ENCODE measurements around the gene TMEM185A. TPM values are rescaled to one million over a fixed set of nuclear protein-coding genes. Genes with fewer than 3 reads are reported as not detected.
"Not testable (repeated sequence)": the region's sequence is repeated elsewhere in the genome, so short reads cannot be mapped to it uniquely, and the experiment has no call there.

The TMEM185A gene
- total RNA-seq, 1 donor from 2014 or later, result 53.1 TPM

DNA sequence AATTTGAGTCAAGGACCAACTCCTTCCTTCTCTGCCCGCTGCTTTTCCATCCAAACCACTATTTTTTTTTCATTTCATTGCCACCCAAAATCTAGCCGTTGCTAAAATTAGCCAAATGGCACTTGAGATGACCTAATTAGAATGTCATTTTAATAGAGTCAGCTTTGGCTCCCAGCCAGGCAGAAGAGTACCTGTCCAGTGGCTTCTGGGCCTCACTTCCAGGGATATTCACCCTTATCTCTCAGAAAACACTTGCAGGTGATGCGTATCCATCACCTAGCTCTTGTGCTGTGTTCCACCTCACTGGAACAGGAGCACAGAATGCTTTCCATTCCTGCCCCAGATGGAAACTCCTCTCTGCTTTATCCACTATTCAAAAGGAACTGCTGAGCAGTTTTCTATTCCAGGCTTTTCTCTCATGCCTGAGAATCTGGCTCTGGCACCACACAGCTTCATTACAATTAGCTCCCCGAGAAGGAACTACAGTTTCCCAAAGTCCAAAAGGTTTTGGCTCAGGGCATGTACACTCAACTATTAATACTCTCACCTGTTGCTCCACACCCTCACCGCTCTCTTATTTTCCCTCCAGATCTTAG is 62.8 kb downstream of the TMEM185A start:
- Mint-ChIP-seq H3K27me3 (no peaks in the 10 kb centered on the region), H3K9me3 (ENCODE audit: low read depth) (no peaks in the 10 kb centered on the region), H3K36me3 (ENCODE audit: insufficient read depth) (no peaks in the 10 kb centered on the region), H3K27ac (no peak overlapping the region), H3K4me3 (ENCODE audit: low read depth) (no peak overlapping the region), H3K4me1 (ENCODE audit: low read depth) (peaks cover 8% of the 10 kb centered on the region)
- DNase-seq (ENCODE audit: low spot score, unreplicated experiment), result no peak
- TF ChIP-seq, protein P1, sequence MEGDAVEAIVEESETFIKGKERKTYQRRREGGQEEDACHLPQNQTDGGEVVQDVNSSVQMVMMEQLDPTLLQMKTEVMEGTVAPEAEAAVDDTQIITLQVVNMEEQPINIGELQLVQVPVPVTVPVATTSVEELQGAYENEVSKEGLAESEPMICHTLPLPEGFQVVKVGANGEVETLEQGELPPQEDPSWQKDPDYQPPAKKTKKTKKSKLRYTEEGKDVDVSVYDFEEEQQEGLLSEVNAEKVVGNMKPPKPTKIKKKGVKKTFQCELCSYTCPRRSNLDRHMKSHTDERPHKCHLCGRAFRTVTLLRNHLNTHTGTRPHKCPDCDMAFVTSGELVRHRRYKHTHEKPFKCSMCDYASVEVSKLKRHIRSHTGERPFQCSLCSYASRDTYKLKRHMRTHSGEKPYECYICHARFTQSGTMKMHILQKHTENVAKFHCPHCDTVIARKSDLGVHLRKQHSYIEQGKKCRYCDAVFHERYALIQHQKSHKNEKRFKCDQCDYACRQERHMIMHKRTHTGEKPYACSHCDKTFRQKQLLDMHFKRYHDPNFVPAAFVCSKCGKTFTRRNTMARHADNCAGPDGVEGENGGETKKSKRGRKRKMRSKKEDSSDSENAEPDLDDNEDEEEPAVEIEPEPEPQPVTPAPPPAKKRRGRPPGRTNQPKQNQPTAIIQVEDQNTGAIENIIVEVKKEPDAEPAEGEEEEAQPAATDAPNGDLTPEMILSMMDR (IDR thresholded peaks at IDR 0.05; ENCODE audit: unreplicated experiment), result no peak

GRCh38 chrX:149567621-149568417 is 63.8 kb downstream of the TMEM185A start:
- H3K36me3 Mint-ChIP-seq (ENCODE audit: insufficient read depth), result no peaks in the 10 kb centered on the region
- TF ChIP-seq, protein P1 (IDR thresholded peaks at IDR 0.05; ENCODE audit: unreplicated experiment), result no peak
- H3K9me3 Mint-ChIP-seq (ENCODE audit: low read depth), result peaks cover 6% of the 10 kb centered on the region
- H3K4me1 Mint-ChIP-seq (ENCODE audit: low read depth), result peaks cover 8% of the 10 kb centered on the region
- H3K27me3 Mint-ChIP-seq, result no peaks in the 10 kb centered on the region
- no peak for DNase-seq (ENCODE audit: low spot score, unreplicated experiment)
- no peak overlapping the region for H3K4me3 Mint-ChIP-seq (ENCODE audit: low read depth)
- H3K27ac Mint-ChIP-seq, result no peak overlapping the region

- no peak overlapping the region for H3K4me3 Mint-ChIP-seq (ENCODE audit: low read depth)
- peaks cover 8% of the 10 kb centered on the region for H3K4me1 Mint-ChIP-seq (ENCODE audit: low read depth)
- H3K27me3 Mint-ChIP-seq, result no peaks in the 10 kb centered on the region
- TF ChIP-seq, protein P1 (IDR thresholded peaks at IDR 0.05; ENCODE audit: unreplicated experiment), result no peak
- no peaks in the 10 kb centered on the region for H3K36me3 Mint-ChIP-seq (ENCODE audit: insufficient read depth)
- peaks cover 9% of the 10 kb centered on the region for H3K9me3 Mint-ChIP-seq (ENCODE audit: low read depth)
- no peak for DNase-seq (ENCODE audit: low spot score, unreplicated experiment)
- H3K27ac Mint-ChIP-seq, result no peak overlapping the region
Observed at GRCh38 chrX:149563359-149563758, 68.2 kb downstream of the TMEM185A start.

GRCh38 chrX:149555251-149555650 is 76.3 kb downstream of the TMEM185A start:
- not testable (repeated sequence) for H3K27ac Mint-ChIP-seq; H3K27me3 Mint-ChIP-seq; H3K36me3 Mint-ChIP-seq (ENCODE audit: insufficient read depth); H3K4me1 Mint-ChIP-seq (ENCODE audit: low read depth); H3K4me3 Mint-ChIP-seq (ENCODE audit: low read depth); H3K9me3 Mint-ChIP-seq (ENCODE audit: low read depth); DNase-seq (ENCODE audit: low spot score, unreplicated experiment)

GRCh38 chrX:149551939-149552248 is 79.7 kb downstream of the TMEM185A start:
- H3K27ac Mint-ChIP-seq; H3K4me3 Mint-ChIP-seq (ENCODE audit: low read depth); H3K36me3 Mint-ChIP-seq (ENCODE audit: insufficient read depth); DNase-seq (ENCODE audit: low spot score, unreplicated experiment); H3K9me3 Mint-ChIP-seq (ENCODE audit: low read depth); H3K27me3 Mint-ChIP-seq; H3K4me1 Mint-ChIP-seq (ENCODE audit: low read depth): not testable (repeated sequence)

DNA sequence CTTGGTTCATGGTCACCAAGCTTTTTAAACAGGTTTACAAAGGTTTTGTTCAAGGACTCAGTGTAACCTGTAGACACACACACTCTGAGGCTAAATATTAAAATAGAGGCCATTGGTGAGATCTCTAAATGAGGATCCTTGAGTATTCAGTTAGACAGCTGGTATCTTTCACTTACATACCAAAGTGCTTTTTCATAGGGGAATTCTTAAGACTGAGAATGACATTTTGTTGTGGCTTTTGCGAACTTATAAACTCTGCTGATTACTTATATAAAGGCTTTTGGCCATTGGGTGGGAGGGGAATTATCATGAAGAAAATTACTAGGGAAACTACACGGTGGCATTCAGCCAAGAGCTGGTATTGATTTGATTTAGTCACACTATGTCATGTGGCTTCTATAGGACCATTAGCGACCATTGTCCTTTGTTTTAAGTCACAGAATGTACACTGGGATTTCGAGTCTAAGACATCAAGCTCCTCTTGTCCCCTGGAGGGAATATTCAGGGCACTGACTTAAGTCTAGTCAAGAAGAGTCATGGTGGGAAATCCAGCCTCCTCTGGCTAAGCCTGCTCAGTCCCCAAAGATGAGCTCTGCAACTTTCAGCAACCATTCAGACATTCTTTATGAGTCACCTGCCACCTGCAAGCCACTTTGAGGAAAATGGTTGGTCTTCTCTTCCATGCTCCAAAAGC is 80.2 kb downstream of the TMEM185A start:
- H3K9me3 Mint-ChIP-seq (ENCODE audit: low read depth); H3K36me3 Mint-ChIP-seq (ENCODE audit: insufficient read depth); H3K4me1 Mint-ChIP-seq (ENCODE audit: low read depth); DNase-seq (ENCODE audit: low spot score, unreplicated experiment); H3K27me3 Mint-ChIP-seq; H3K27ac Mint-ChIP-seq; H3K4me3 Mint-ChIP-seq (ENCODE audit: low read depth): not testable (repeated sequence)

- H3K36me3 Mint-ChIP-seq (ENCODE audit: insufficient read depth); H3K27me3 Mint-ChIP-seq; H3K4me3 Mint-ChIP-seq (ENCODE audit: low read depth); DNase-seq (ENCODE audit: low spot score, unreplicated experiment); H3K9me3 Mint-ChIP-seq (ENCODE audit: low read depth); H3K4me1 Mint-ChIP-seq (ENCODE audit: low read depth); H3K27ac Mint-ChIP-seq: not testable (repeated sequence)
Observed at GRCh38 chrX:149550454-149550853, 81.1 kb downstream of the TMEM185A start.

DNA sequence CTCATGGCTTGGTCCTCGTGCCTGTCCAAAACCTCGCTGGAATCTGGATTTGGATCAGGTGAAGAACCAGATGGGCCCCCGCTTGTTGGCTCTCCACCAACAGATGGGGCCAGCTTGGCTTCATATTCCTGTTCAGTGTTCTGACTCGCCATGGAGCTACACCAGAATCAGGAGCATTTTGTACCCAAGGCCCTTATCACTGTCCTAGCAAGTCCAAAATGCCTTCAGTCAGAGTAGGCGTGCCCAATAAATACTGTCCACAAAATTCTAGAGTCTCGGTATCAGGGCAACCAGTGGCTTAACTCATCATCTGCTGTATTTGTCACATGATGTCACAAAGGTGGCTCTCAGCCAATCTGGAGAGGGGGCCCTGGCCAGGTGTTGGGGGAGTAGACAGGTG is 81.9 kb downstream of the TMEM185A start, which contains the start of gene HSFX3:
HSFX3 (minus strand) TSS at position 224 of the 400 bp plus-strand sequence; CDS start at position 152, 72 bp downstream.
- H3K27ac Mint-ChIP-seq; H3K9me3 Mint-ChIP-seq (ENCODE audit: low read depth); DNase-seq (ENCODE audit: low spot score, unreplicated experiment); H3K4me3 Mint-ChIP-seq (ENCODE audit: low read depth); H3K4me1 Mint-ChIP-seq (ENCODE audit: low read depth); H3K27me3 Mint-ChIP-seq; H3K36me3 Mint-ChIP-seq (ENCODE audit: insufficient read depth): not testable (repeated sequence)

DNA sequence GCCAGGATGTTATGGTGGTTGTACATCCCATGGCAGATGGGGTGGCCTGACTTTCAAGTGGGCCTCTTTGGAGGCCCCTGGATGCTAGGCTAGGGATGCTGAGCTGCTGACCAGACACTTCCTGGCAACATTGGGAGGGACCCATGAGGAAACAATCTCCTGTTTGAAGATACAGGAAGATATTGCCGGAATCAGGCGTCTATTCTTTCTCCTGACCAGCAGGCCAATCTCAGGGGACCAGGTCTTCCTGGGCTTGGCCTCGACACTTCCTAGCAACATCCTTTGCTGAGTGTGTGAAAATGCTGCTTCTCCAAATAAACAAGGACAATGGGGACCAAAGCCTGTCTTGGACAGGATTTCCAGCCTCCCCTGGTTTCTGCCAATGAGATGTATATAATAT is 83.8 kb downstream of the TMEM185A start:
- H3K4me1 Mint-ChIP-seq (ENCODE audit: low read depth); H3K27me3 Mint-ChIP-seq; H3K9me3 Mint-ChIP-seq (ENCODE audit: low read depth); H3K36me3 Mint-ChIP-seq (ENCODE audit: insufficient read depth); H3K4me3 Mint-ChIP-seq (ENCODE audit: low read depth); H3K27ac Mint-ChIP-seq; DNase-seq (ENCODE audit: low spot score, unreplicated experiment): not testable (repeated sequence)

DNA sequence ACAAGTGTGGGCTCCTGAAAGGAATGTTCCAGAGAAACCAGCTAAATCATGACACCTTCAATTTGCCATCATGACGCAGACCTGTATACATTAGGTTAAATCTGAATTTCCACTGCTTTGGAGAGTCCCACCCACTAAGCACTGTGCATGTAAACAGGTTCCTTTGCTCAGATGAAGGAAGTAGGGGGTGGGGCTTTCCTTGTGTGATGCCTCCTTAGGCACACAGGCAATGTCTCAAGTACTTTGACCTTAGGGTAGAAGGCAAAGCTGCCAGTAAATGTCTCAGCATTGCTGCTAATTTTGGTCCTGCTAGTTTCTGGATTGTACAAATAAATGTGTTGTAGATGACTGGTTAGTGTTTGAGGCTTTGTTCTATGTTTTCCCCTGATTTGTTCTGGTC is 84.6 kb downstream of the TMEM185A start:
- H3K4me3 Mint-ChIP-seq (ENCODE audit: low read depth); H3K36me3 Mint-ChIP-seq (ENCODE audit: insufficient read depth); H3K9me3 Mint-ChIP-seq (ENCODE audit: low read depth); H3K27ac Mint-ChIP-seq; H3K27me3 Mint-ChIP-seq; DNase-seq (ENCODE audit: low spot score, unreplicated experiment); H3K4me1 Mint-ChIP-seq (ENCODE audit: low read depth): not testable (repeated sequence)

All from progenitor cell of endocrine pancreas (in vitro differentiated cells).